A549 treated with dexamethasone at 1 μM for 4 hours (cell line): ENCODE measurements around the gene PRR27. TPM values are rescaled to one million over a fixed set of nuclear protein-coding genes. Genes with fewer than 3 reads are reported as not detected.

Experiments used
- total RNA-seq: library from RNA; stranded (reverse); fragments of 200-300 nt; extraction: Qiagen RNA extraction; gene quantifications from 5 replicates; pipeline ENCODE4 v1.2.3, GENCODE V29; 2022

PRR27 gene
- total RNA-seq, result not detected in 5 replicates

DNA sequence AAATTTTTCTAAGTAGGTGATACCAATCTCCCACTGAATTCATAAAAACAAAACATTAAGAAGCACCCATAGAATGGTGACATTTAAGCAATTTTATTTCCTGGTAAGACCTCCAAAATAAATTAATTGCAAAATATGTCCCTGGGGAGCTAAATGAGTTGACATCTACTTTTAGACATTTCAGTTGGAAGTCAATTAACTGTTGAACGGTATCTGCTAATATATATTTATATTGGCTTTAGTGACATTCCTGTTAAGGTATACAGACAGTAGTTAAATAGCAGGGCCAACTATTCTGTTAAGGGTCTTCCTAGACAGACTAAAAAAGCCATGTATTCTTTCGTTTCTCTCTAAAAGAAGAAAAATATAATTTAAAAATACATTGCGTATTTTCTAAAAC is at the start of gene PRR27:
PRR27 (plus strand) TSS at position 301 of the 400 bp plus-strand sequence. CDS start 139 bp downstream, outside the sequence.

DNA sequence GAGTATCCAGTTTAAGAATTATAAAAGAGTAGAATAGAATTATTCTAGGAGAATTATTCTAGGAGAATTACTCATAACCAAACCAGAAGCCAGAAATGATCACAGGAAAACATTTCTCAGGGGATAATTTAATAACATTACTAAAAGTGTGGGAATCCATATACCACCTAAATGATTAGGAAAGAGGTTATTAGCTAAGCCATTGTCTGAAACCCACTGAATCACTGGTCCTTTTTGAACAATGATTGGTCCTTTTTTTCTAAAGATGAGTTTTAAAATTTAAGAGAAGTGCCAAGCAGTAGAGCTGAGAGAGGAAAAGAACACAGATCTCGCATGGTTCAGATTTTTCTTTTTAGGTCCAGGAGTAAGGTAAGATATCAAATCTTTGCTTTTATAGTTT is 41.4 kb downstream of the PRR27 start, which contains the start of gene ODAM:
ODAM (plus strand) TSS at position 301 of the 400 bp plus-strand sequence. CDS start 819 bp downstream, outside the sequence.

Other genes starting within 250 kb of the PRR27 start
- gene CSN1S1, start 223.2 kb upstream of the PRR27 start, total RNA-seq, result not detected in 5 replicates
- not detected in 5 replicates for gene CSN2, start 188.5 kb upstream of the PRR27 start, total RNA-seq
- gene STATH, start 158.3 kb upstream of the PRR27 start, total RNA-seq, result not detected in 5 replicates
- not detected in 5 replicates for gene HTN3, start 125.8 kb upstream of the PRR27 start, total RNA-seq
- gene HTN1, start 103.8 kb upstream of the PRR27 start, total RNA-seq, result 0.02 TPM in 1 of 5 replicates, not detected in the others
- gene ODAM, start 41.5 kb downstream of the PRR27 start, total RNA-seq, result not detected in 5 replicates
- not detected in 5 replicates for gene FDCSP, start 71.9 kb downstream of the PRR27 start, total RNA-seq
- not detected in 5 replicates for gene CSN3, start 88.4 kb downstream of the PRR27 start, total RNA-seq
- gene CABS1, start 180.7 kb downstream of the PRR27 start, total RNA-seq, result not detected in 5 replicates
- not detected in 5 replicates for gene SMR3A, start 206.5 kb downstream of the PRR27 start, total RNA-seq
- not detected in 5 replicates for gene SMR3B, start 228.9 kb downstream of the PRR27 start, total RNA-seq
- not detected in 5 replicates for gene OPRPN, start 243.7 kb downstream of the PRR27 start, total RNA-seq